Measurements from ENCODE around the gene STAB2.

The STAB2 gene

DNA sequence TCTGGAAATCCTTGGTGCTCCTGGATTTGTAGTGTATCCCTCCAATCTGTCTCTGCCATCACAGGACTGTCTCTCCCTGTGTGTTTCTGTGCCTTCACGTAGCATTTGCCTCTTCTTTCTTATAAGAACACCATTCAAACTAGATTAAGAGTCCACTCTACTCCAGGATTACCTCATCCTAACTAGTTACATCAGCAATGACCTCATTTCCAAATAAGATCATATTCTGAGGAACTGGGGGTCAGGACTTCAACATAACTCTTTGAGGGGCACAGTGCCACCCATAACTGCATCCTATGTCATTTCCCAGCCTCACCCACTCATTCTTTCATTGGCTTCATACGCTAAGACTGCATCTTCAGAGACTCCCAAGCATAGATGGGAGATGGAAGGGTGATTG lies 147.8 kb downstream of the STAB2 start:
- no peak for DNase-seq
- no peak overlapping the region for H3K4me3 Mint-ChIP-seq
- no peaks in the 10 kb centered on the region for H3K36me3 Mint-ChIP-seq (ENCODE audit: low read depth)
- H3K9me3 Mint-ChIP-seq = peaks cover 13% of the 10 kb centered on the region
- TF ChIP-seq, protein P1, sequence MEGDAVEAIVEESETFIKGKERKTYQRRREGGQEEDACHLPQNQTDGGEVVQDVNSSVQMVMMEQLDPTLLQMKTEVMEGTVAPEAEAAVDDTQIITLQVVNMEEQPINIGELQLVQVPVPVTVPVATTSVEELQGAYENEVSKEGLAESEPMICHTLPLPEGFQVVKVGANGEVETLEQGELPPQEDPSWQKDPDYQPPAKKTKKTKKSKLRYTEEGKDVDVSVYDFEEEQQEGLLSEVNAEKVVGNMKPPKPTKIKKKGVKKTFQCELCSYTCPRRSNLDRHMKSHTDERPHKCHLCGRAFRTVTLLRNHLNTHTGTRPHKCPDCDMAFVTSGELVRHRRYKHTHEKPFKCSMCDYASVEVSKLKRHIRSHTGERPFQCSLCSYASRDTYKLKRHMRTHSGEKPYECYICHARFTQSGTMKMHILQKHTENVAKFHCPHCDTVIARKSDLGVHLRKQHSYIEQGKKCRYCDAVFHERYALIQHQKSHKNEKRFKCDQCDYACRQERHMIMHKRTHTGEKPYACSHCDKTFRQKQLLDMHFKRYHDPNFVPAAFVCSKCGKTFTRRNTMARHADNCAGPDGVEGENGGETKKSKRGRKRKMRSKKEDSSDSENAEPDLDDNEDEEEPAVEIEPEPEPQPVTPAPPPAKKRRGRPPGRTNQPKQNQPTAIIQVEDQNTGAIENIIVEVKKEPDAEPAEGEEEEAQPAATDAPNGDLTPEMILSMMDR (IDR thresholded peaks at IDR 0.05) = no peak
- no peak overlapping the region for H3K27ac Mint-ChIP-seq
- H3K4me1 Mint-ChIP-seq = no peaks in the 10 kb centered on the region
- peaks cover 15% of the 10 kb centered on the region for H3K27me3 Mint-ChIP-seq (ENCODE audit: low read depth, poor library complexity)

DNA sequence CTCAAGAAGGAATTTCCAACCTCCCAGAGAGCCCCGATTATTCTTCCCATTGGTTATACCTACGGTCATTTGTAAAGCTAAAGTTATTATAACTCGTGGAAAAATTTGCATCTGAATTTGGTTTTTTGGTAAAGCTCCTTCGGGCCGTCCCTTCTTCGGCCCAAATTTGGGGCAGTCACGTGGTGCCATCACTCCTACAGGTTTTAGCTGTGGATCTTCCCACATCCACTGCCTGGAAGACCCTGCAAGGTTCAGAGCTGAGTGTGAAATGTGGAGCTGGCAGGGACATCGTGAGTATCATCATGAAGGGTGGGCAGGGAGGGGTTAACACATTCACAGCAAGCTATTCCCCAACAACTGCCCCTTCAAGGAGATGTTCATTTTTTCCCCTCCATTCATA lies 148.2 kb downstream of the STAB2 start:
- H3K4me1 Mint-ChIP-seq = no peaks in the 10 kb centered on the region
- no peaks in the 10 kb centered on the region for H3K36me3 Mint-ChIP-seq (ENCODE audit: low read depth)
- H3K27me3 Mint-ChIP-seq (ENCODE audit: low read depth, poor library complexity) = peaks cover 15% of the 10 kb centered on the region
- peaks cover 13% of the 10 kb centered on the region for H3K9me3 Mint-ChIP-seq
- DNase-seq = no peak
- TF ChIP-seq, protein P1 (IDR thresholded peaks at IDR 0.05) = no peak
- no peak overlapping the region for H3K4me3 Mint-ChIP-seq
- H3K27ac Mint-ChIP-seq = no peak overlapping the region

DNA sequence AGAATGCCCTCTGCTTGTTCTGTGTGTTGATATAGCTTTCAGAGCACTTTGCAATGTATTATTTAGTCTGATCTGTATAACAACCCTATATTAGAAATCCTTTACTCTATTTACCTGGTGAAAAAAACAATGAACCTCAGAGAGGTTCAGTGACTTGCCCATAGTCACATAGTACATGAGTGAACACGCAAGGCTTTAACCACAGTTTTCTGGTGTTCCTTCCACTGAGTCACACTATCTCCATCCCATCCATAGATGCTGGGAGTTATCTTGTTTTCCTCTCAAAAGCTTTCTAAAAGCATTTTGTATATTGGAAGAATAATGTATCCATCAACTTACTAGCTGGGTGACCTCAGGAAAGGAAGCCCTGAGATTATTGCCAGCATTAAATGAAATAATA lies 149.5 kb downstream of the STAB2 start:
- peaks cover 3% of the 10 kb centered on the region for H3K9me3 Mint-ChIP-seq
- H3K27ac Mint-ChIP-seq = no peak overlapping the region
- no peak overlapping the region for H3K4me3 Mint-ChIP-seq
- no peaks in the 10 kb centered on the region for H3K4me1 Mint-ChIP-seq
- no peaks in the 10 kb centered on the region for H3K36me3 Mint-ChIP-seq (ENCODE audit: low read depth)
- TF ChIP-seq, protein P1 (IDR thresholded peaks at IDR 0.05) = no peak
- DNase-seq = no peak
- peaks cover 12% of the 10 kb centered on the region for H3K27me3 Mint-ChIP-seq (ENCODE audit: low read depth, poor library complexity)

DNA sequence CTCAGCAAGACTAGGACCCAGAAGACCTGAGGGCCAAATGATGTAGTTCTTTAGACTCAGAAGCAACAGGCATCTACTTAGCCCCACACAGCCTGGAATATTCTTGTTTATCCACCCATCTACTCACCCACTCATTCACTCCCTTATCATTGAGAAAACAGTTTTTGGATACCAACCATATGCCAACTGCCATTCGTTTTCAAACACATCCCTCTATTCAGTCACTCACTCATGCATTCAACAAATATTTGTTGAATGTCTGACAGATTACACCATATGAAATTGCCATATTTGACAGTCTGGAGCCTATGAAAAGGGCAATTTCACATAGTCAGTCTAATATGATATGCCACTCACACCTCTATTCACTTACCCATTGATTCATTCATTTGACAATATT lies 150.8 kb downstream of the STAB2 start:
- TF ChIP-seq, protein P1 (IDR thresholded peaks at IDR 0.05) = no peak
- DNase-seq = no peak
- Mint-ChIP-seq H3K27ac (no peak overlapping the region), H3K9me3 (no peaks in the 10 kb centered on the region), H3K27me3 (ENCODE audit: low read depth, poor library complexity) (peaks cover 12% of the 10 kb centered on the region), H3K36me3 (ENCODE audit: low read depth) (no peaks in the 10 kb centered on the region), H3K4me1 (no peaks in the 10 kb centered on the region), H3K4me3 (no peak overlapping the region)

DNA sequence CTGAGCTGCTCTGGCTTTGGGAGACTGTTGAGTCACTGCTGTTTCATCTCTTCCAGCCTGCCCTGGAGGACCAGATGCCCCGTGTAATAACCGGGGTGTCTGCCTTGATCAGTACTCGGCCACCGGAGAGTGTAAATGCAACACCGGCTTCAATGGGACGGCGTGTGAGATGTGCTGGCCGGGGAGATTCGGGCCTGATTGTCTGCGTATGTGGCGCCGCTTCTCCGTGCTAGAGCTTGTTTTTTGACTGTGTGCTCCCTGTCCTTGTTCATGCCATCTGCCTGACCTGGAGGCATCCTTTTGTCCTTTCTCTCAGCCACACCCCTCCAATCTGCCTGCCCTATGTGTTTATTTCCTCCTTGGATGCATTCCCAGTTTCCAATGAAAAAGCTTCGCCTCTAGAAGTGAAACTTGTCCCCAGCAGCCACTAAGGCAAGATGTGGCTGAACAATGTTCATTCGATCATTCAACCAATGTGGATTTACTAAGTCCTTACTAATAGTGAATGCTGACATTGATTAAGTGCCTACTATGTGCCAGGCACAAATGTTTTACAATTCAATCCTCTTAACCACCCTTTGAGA lies 155.4 kb downstream of the STAB2 start:
- H3K4me3 Mint-ChIP-seq = no peak overlapping the region
- TF ChIP-seq, protein P1 (IDR thresholded peaks at IDR 0.05) = no peak
- no peaks in the 10 kb centered on the region for H3K36me3 Mint-ChIP-seq (ENCODE audit: low read depth)
- no peaks in the 10 kb centered on the region for H3K9me3 Mint-ChIP-seq
- no peak for DNase-seq
- H3K27me3 Mint-ChIP-seq (ENCODE audit: low read depth, poor library complexity) = no peaks in the 10 kb centered on the region
- H3K27ac Mint-ChIP-seq = no peak overlapping the region
- H3K4me1 Mint-ChIP-seq = peaks cover 6% of the 10 kb centered on the region

DNA sequence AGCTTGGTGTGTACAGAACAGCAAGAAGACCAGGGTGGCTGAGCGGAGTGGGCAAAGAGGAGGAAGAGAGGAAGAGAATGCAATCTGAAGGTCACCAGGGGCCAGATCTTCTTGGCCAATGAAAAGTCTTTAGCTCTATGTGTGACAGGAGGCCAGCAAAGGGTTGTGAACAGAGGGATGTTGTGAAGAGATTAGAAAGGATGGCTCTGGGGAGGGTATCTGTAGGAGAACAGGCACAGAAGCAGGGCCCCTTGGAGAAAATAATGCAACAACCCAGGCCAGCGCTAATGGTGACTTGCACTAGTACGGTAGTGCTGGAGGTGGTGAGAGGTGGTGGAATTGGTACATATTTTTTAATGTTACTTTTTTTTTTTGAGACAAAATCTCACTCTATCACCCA lies 156.7 kb downstream of the STAB2 start:
- DNase-seq = no peak
- TF ChIP-seq, protein P1 (IDR thresholded peaks at IDR 0.05) = no peak
- no peak overlapping the region for H3K27ac Mint-ChIP-seq
- H3K36me3 Mint-ChIP-seq (ENCODE audit: low read depth) = no peaks in the 10 kb centered on the region
- H3K9me3 Mint-ChIP-seq = no peaks in the 10 kb centered on the region
- peaks cover 6% of the 10 kb centered on the region for H3K4me1 Mint-ChIP-seq
- no peaks in the 10 kb centered on the region for H3K27me3 Mint-ChIP-seq (ENCODE audit: low read depth, poor library complexity)
- no peak overlapping the region for H3K4me3 Mint-ChIP-seq
